ENCODE data around the gene U2SURP.
"Not testable (repeated sequence)": the region's sequence is repeated elsewhere in the genome, so short reads cannot be mapped to it uniquely, and the experiment has no call there.

Gene U2SURP

GRCh38 chr3:143073983-143074382 is 72.6 kb downstream of the U2SURP start:
- not testable (repeated sequence) for DNase-seq

- no peak for DNase-seq
Measured at GRCh38 chr3:143078883-143079282, 77.5 kb downstream of the U2SURP start.

GRCh38 chr3:143080196-143080595 is 78.8 kb downstream of the U2SURP start:
- no peak for DNase-seq

- no peak for DNase-seq
Measured at GRCh38 chr3:143081365-143081764, 80.0 kb downstream of the U2SURP start.

GRCh38 chr3:143081844-143082778 is 80.7 kb downstream of the U2SURP start:
- no peak for DNase-seq

DNA sequence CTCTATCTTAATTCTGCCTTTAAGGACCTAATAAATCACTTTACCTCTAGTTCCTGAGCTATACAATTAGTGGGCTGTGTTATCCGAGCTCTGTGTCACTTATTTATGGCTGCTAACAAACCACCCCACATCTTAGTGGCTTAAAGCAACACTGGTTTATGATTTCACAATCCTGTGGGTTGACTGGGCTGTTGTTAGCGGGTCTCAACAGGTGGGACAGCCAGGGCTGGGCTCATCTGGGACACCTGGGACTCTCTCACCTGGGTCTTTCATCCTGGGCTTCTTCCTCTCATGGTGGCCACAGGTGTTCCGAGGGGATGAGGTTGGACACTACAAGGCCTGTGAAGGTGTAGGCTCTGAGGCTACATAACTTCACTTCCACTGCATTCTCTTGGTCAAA is 82.4 kb downstream of the U2SURP start:
- no peak for DNase-seq

DNA sequence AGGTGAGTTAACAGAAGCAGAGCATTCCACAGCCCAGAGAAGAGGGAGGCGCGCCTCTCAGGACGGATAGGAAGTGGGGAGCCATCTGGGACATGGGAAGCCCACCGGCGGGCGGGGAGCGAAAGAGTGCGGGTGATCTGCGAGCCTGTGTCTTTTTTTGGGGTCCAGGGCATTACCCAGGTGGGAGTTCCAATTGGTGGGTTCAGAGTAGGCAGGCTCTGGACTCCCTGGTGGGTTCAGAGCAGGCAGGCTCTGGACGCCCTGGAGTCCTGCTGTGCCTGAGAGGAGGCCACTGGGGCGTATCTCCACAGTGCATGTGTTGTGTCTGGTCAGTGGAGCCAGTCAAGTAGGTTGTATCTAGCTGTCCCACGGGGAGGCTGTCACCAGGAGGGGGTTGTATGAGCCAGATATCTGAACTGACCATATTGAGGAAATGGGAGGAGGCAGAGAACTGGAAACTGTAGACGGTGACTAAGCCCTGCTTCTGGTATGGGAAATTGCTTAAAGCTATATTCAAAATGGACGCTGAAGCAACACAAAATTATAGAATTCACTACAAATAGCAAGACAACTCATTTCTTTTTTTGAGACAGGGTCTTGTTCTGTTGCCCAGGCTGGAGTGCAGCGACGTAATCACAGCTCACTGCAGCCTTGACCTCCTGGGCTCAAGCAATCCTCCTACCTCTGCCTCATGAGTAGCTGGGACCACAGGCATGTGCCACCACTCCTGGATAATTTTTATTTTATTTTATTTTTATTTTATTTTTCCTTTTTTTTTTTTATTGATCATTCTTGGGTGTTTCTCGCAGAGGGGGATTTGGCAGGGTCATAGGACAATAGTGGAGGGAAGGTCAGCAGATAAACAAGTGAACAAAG is 83.7 kb downstream of the U2SURP start:
- DNase-seq = no peak

GRCh38 chr3:143088835-143089234 is 87.5 kb downstream of the U2SURP start:
- DNase-seq = no peak

- DNase-seq = no peak
Measured at GRCh38 chr3:143089965-143090364, 88.6 kb downstream of the U2SURP start.

DNA sequence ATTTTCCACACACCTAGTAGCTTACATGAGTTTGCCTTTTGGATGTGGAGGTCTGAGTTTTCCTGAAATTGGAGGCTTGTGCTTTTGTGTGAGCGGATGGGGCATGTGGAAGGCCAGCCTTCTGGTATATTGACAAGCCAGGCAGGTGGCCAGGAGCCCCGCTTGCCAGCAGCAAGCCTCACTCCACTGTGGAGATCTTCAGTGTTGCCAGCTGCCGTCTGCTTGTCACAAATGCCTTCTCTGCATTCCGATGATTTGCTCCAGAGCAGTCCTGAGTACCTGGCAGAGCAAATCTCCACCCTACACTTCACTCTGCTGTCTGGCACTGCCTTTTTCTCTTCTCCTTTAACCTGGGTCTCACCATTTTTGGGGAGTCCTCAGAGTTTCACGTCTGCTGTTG is 89.1 kb downstream of the U2SURP start:
- DNase-seq = no peak

DNA sequence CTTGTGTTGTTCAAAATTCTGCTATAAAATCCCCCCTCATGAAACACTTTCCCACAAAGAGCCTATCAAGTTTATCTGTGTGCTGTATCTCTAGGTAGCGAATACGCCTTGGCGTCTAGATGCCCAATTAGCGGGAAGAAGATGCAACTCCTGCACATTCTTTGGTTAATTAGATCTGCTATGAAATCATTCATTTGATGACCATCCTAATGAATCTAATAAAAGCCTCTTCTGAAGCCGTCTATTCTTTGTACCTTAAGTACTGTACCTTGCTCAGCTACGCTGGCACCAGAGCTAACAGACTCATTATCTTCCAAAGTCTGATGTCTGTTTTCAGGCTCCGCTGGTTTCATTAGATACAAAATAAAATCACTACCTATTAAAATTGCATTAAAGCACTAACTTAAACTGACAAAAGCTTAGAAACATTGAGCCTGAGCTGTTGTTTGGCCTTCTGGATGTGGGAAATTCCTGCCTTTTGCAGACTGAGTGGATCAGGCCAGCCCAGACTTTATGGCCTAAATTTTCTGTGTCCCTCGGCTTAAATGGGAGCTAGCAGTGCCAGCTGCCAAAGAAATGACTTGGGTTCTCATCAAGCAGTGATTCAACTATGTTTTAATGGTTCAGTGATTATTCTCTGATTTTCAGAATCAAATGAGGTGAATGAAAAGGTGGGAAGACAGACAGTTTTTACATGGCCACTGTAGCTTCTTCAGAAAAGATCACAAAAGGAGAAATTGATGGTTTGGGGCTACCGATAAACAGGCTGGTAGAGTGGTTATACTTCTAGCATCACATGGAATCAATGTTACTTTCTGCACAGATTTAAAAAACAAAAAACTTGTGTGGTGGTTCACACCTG is 89.8 kb downstream of the U2SURP start:
- no peak for DNase-seq

DNA sequence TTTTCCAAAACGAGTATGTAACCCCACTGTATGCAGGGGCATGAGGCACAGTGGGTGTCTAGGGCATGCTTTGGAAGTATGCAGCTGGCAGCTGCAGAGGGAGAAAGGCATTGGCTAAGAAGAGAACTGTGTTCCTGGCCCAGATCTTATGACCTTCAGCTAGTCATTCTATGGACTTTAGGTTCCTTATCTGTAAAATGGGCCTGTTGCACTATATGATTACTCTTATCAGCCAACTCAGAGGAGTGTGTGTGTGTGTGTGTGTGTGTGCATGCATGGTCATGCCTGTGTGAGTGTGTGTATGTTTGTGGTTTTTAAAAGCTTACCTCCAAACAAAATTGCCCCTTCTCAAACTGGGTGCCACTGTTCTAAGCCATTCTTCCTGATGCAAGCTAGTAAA is 90.8 kb downstream of the U2SURP start:
- no peak for DNase-seq

- DNase-seq = no peak
Measured at GRCh38 chr3:143095813-143096212, 94.4 kb downstream of the U2SURP start.

GRCh38 chr3:143098032-143098764 is 96.8 kb downstream of the U2SURP start:
- DNase-seq = no peak

GRCh38 chr3:143099210-143099609 is 97.8 kb downstream of the U2SURP start:
- no peak for DNase-seq

- no peak for DNase-seq
Measured at GRCh38 chr3:143099690-143100089, 98.3 kb downstream of the U2SURP start.

DNA sequence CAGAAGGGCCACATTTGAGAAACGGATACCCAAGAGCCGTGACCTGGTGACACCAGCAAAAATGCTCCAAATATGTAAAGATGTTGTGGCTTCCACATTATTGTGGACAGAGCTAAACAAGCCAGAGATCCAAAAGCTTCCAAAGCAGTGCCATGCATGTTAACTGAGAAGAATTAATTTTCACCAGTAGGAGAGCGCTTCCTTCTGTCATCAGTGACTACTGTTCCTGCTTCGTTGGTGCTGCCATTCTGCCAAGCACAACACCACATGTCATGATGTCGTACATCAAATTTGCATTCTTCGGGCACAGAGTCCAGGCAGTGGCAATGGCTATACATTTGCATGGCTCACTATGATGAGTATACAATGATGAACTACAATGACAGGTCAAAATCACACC is 99.1 kb downstream of the U2SURP start:
- DNase-seq = no peak

DNA sequence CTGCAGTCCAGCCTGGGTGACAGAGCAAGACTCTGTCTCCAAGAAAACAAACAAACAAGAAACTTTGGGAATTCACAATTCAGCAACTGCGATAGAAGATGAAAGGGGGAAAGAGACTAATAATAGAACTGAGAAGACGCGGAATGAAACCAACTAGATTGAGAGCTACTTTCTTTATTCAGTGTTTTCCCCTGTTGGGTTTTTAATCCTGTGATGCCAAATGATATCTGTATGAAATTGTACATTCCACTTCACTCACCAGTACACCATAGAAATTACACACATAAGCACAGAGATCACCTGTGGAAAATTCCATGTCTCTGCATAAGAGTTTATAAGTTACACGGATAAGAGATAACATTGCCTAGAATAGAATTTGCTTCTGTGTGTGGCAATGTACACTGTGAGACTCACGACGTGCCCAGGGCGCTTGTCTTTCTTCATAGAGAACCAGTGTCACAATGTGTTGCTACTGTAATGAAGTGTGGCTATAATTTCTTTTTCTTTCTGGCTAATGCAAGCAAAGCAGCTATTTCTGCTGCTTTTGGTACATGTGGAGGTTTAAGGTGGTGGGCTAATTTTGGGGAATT is 100.5 kb downstream of the U2SURP start:
- no peak for DNase-seq

- no peak for DNase-seq
Measured at GRCh38 chr3:143103652-143104051, 102.3 kb downstream of the U2SURP start.

- no peak for DNase-seq
Measured at GRCh38 chr3:143105170-143105569, 103.8 kb downstream of the U2SURP start.

DNA sequence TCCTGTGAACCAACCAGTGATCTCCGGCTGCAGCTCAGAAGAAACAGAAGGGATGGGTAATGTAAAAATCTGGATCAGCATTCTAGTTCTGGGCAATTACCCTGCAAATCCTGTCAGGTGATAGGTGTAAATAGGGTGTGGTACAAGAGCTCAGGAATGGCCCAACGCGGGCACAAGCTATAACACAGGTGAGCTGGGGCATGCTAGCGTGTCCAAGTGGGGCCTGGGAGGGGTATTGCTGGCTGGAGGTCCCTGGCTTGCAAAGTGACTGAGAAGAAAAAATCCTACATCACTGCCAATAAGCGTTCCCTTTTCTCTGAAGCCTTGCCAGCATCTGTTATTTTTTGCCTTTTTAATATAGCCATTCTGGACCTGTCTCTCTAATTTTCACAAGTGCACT is 108.5 kb downstream of the U2SURP start:
- no peak for DNase-seq

Measured in NCI-H2081 treated with DMSO at 0.1 percent for 48 hours (cell line).